RWPE2 (cell line): ENCODE results near the gene CDH4.

ENCODE experiments used
- ATAC-seq: fragments of 200-7000 bp; cut with Tn5 transposase; 3 replicates; pipeline ENCODE4 v1.9.1; 2021; ENCODE audit warnings: low read depth
- DNase-seq: peaks from one replicate; pipeline ENCODE4 v3.0.0-alpha.2; 2020; ENCODE audit warnings: low spot score
- H3K27ac ChIP-seq: fragments of 450-650 bp; 2 replicates; pipeline ENCODE4 v1.5.1; 2017; ENCODE audit warnings: mild to moderate bottlenecking; ENCODE audit not compliant: poor library complexity, severe bottlenecking
- H3K27me3 ChIP-seq: fragments of 250-450 bp; sonication (Bioruptor Pico); 2 replicates; pipeline ENCODE4 v1.5.1; 2021; ENCODE audit warnings: mild to moderate bottlenecking, moderate library complexity; ENCODE audit not compliant: insufficient read depth, poor library complexity, severe bottlenecking
- H3K36me3 ChIP-seq: fragments of 250-450 bp; sonication (Bioruptor Pico); 2 replicates; pipeline ENCODE4 v1.5.1; 2020; ENCODE audit warnings: low read depth, mild to moderate bottlenecking, moderate library complexity
- H3K4me1 ChIP-seq: fragments of 250-450 bp; sonication (Bioruptor Pico); 2 replicates; pipeline ENCODE4 v1.5.1; 2021; ENCODE audit warnings: mild to moderate bottlenecking, moderate library complexity; ENCODE audit not compliant: insufficient read depth, poor library complexity, severe bottlenecking
- H3K4me3 ChIP-seq: fragments of 250-450 bp; sonication (Bioruptor Pico); 2 replicates; pipeline ENCODE4 v1.5.1; 2021; ENCODE audit warnings: mild to moderate bottlenecking, moderate library complexity; ENCODE audit not compliant: severe bottlenecking
- H3K9me3 ChIP-seq: fragments of 250-450 bp; sonication (Bioruptor Pico); 2 replicates; pipeline ENCODE4 v1.5.1; 2021; ENCODE audit warnings: mild to moderate bottlenecking, moderate library complexity; ENCODE audit not compliant: severe bottlenecking
- TF ChIP-seq, protein P1 (sequence below): fragments of 450-650 bp; IDR thresholded peaks from one replicate; pipeline ENCODE4 v1.5.1; 2017; ENCODE audit warnings: mild to moderate bottlenecking, moderate library complexity; ENCODE audit not compliant: poor library complexity, severe bottlenecking

The CDH4 gene

DNA sequence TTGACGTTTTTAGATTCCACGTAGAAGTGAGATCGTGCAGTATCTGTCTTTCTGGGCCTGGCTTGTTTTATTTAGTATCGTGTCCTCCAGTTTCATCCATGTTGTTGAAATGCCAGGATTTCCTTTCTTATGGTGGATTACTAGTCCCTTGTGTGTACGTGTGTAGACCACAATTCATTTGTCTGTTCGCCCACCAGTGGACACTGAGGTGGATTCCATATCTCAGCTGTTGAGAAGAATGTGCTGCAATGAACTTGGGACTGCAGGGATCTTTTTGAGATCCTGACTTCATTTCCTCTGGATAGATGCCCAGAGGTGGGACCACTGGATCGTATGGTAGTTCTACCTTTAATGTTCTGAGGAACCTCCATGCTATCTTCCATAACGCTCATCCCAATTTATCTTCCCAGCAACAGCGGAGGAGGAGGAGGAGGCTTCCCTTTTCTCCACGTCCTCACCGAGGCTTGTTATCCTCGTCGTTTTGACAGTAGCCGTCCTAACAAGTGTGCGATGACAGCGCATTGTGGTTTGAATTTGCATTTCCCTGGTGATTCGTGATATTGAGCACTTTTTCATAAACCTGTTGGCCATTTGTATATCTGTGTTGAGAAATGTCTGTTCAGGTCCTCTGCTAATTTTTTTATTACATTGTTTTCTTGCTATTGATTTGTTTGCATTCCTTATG is 62.4 kb downstream of the CDH4 start:
- H3K27me3 ChIP-seq: no peaks in the 10 kb centered on the region
- DNase-seq: no peak
- no peaks in the 10 kb centered on the region for H3K9me3 ChIP-seq
- ATAC-seq: no peak
- no peak overlapping the region for H3K4me3 ChIP-seq
- H3K27ac ChIP-seq: no peak overlapping the region
- peaks cover 11% of the 10 kb centered on the region for H3K4me1 ChIP-seq
- TF ChIP-seq, protein P1, sequence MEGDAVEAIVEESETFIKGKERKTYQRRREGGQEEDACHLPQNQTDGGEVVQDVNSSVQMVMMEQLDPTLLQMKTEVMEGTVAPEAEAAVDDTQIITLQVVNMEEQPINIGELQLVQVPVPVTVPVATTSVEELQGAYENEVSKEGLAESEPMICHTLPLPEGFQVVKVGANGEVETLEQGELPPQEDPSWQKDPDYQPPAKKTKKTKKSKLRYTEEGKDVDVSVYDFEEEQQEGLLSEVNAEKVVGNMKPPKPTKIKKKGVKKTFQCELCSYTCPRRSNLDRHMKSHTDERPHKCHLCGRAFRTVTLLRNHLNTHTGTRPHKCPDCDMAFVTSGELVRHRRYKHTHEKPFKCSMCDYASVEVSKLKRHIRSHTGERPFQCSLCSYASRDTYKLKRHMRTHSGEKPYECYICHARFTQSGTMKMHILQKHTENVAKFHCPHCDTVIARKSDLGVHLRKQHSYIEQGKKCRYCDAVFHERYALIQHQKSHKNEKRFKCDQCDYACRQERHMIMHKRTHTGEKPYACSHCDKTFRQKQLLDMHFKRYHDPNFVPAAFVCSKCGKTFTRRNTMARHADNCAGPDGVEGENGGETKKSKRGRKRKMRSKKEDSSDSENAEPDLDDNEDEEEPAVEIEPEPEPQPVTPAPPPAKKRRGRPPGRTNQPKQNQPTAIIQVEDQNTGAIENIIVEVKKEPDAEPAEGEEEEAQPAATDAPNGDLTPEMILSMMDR: no peak
- H3K36me3 ChIP-seq: peaks cover 10% of the 10 kb centered on the region

DNA sequence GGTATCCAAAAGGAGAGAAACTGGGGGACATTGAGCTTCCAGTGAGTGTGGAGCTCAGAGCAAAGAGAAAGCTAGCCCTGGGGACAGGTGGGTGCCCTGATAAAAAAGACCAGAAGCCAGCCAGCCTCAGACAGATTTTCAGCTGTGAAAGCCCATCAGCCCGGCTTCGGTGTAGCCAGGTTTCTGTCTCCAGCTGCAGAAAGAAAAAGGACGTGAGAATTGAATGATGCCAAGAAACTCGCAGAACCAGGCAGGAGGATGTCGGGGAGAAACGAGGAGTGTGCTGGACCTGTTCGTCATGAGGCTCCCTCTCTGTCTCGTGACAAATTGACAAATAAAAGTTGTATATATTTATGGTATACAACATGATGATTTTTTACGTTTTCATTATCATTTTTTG is 63.3 kb downstream of the CDH4 start:
- Histone ChIP-seq H3K36me3 (peaks cover 10% of the 10 kb centered on the region), H3K27me3 (no peaks in the 10 kb centered on the region), H3K9me3 (no peaks in the 10 kb centered on the region), H3K4me3 (no peak overlapping the region), H3K27ac (no peak overlapping the region), H3K4me1 (peaks cover 11% of the 10 kb centered on the region)
- DNase-seq: no peak
- TF ChIP-seq, protein P1: no peak
- no peak for ATAC-seq

DNA sequence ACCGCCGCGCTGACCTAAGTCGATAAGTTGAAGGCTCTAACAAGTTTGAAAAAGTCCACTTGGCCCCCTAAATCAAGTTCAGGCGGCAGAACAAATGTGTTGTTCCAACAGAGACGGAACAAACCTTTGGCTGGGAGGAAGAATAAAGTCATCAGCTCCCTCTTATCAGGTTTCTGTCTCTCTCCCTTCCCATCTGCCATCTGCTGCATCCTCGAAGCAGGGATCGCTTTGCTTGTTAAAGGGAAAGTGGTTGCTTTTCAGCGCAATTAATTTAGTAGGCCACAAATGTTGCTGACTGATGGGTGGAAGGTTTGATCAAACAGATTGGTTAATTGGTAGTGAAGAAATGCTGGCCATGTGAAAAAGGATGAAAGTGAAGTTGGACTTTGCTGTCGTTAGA is 64.3 kb downstream of the CDH4 start:
- peaks cover under 1% of the 10 kb centered on the region for H3K4me1 ChIP-seq
- DNase-seq (no peak), ATAC-seq (no peak)
- no peaks in the 10 kb centered on the region for H3K27me3 ChIP-seq
- no peak overlapping the region for H3K4me3 ChIP-seq
- no peak overlapping the region for H3K27ac ChIP-seq
- no peaks in the 10 kb centered on the region for H3K9me3 ChIP-seq
- TF ChIP-seq, protein P1: no peak
- peaks cover 11% of the 10 kb centered on the region for H3K36me3 ChIP-seq

DNA sequence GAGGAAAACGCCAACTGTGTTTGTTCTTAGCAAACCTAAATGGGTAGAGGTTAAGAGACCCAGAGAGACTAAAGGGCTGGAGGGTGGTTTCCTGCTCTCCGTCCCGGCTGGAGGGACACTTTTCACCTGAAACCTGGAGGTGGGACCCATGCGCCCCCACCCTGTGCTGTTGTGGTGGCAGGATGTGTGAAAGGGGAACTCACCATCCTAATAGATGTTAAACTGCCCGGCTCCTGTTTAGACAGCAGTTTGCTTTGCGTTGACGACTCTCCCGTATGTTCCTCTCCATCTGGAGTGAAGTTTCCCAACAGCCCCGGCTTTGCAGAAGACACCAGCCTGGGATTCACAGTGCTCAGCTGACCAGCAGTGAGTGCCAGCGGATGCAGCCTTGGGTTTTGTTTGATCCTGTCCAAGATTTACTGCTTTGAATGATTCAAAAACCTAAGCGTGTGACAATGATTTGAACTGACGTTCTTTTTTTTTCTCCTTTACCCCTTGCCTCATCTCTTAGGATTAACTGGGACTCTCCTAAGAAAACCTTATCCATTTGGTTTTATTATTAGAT is 66.0 kb downstream of the CDH4 start:
- no peaks in the 10 kb centered on the region for H3K4me1 ChIP-seq
- no peaks in the 10 kb centered on the region for H3K27me3 ChIP-seq
- peaks cover 15% of the 10 kb centered on the region for H3K36me3 ChIP-seq
- no peaks in the 10 kb centered on the region for H3K9me3 ChIP-seq
- H3K4me3 ChIP-seq: no peak overlapping the region
- DNase-seq (no peak), ATAC-seq (no peak)
- TF ChIP-seq, protein P1: no peak
- no peak overlapping the region for H3K27ac ChIP-seq
